Measurements from ENCODE around the gene FAM24B.

The FAM24B gene

DNA sequence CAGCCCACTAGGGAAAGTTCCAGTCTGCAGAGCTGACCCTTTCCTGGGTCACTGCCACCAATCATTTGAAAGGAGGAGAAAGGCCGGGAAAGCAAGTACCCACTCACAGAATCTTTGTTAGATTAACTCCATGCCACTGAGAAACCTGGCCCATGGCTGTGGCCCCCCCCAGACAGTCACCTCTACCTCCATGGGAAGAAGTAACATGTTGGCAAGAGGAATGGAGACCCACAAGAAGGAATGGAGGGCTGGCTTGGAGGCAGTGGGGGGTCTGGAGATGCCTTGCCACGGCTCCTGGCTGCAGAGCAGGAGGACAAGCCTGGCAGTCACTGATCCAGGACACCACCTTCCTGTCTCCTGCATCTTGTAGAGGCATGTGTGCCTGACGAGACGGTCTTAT lies 66.6 kb downstream of the FAM24B start:
- TF ChIP-seq PPARA (CRISPR knock-in tag; IDR thresholded peaks at IDR 0.05; ENCODE audit: borderline replicate concordance) (no peak), RARB (CRISPR knock-in tag; IDR thresholded peaks at IDR 0.05) (no peak), CSDC2 (CRISPR knock-in tag; IDR thresholded peaks at IDR 0.05) (no peak)
- TF ChIP-seq, protein P1, sequence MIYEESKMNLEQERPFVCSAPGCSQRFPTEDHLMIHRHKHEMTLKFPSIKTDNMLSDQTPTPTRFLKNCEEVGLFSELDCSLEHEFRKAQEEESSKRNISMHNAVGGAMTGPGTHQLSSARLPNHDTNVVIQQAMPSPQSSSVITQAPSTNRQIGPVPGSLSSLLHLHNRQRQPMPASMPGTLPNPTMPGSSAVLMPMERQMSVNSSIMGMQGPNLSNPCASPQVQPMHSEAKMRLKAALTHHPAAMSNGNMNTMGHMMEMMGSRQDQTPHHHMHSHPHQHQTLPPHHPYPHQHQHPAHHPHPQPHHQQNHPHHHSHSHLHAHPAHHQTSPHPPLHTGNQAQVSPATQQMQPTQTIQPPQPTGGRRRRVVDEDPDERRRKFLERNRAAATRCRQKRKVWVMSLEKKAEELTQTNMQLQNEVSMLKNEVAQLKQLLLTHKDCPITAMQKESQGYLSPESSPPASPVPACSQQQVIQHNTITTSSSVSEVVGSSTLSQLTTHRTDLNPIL (CRISPR knock-in tag; IDR thresholded peaks at IDR 0.05; ENCODE audit: low read depth), result no peak
- ATAC-seq, result no peak

DNA sequence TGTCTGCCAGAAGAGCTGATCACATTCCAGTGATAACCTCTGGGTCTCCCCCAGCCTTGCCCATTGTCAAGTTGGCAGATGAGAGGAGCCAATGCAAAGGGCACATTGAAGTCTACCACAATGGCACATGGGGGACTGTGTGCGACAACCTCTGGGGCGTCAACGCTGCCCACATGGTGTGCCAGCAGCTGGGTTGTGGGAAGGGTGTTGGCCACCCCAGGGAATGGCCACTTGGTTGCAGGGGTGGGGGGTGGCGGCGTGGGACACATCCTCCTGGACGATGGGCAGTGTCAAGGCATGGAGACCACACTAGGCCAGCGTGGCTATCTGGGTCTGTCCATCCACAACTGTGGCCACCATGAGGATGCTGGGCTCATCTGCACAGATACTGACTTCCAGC lies 77.1 kb downstream of the FAM24B start:
- TF ChIP-seq ARNTL (CRISPR knock-in tag; IDR thresholded peaks at IDR 0.05; ENCODE audit: borderline replicate concordance, low read depth) (no peak), ESRRG (CRISPR knock-in tag; IDR thresholded peaks at IDR 0.05) (no peak), PPARA (CRISPR knock-in tag; IDR thresholded peaks at IDR 0.05; ENCODE audit: borderline replicate concordance) (no peak), TCF4 (CRISPR knock-in tag; IDR thresholded peaks at IDR 0.05; ENCODE audit: borderline replicate concordance) (no peak), OSR1 (CRISPR knock-in tag; IDR thresholded peaks at IDR 0.05) (no peak), ZNF70 (CRISPR knock-in tag; IDR thresholded peaks at IDR 0.05) (no peak)
- TF ChIP-seq, protein P1 (CRISPR knock-in tag; IDR thresholded peaks at IDR 0.05; ENCODE audit: low read depth), result no peak
- TF ChIP-seq, protein P2, sequence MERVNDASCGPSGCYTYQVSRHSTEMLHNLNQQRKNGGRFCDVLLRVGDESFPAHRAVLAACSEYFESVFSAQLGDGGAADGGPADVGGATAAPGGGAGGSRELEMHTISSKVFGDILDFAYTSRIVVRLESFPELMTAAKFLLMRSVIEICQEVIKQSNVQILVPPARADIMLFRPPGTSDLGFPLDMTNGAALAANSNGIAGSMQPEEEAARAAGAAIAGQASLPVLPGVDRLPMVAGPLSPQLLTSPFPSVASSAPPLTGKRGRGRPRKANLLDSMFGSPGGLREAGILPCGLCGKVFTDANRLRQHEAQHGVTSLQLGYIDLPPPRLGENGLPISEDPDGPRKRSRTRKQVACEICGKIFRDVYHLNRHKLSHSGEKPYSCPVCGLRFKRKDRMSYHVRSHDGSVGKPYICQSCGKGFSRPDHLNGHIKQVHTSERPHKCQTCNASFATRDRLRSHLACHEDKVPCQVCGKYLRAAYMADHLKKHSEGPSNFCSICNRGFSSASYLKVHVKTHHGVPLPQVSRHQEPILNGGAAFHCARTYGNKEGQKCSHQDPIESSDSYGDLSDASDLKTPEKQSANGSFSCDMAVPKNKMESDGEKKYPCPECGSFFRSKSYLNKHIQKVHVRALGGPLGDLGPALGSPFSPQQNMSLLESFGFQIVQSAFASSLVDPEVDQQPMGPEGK (CRISPR knock-in tag; IDR thresholded peaks at IDR 0.05; ENCODE audit: borderline replicate concordance), result no peak
- TF ChIP-seq, protein P3, sequence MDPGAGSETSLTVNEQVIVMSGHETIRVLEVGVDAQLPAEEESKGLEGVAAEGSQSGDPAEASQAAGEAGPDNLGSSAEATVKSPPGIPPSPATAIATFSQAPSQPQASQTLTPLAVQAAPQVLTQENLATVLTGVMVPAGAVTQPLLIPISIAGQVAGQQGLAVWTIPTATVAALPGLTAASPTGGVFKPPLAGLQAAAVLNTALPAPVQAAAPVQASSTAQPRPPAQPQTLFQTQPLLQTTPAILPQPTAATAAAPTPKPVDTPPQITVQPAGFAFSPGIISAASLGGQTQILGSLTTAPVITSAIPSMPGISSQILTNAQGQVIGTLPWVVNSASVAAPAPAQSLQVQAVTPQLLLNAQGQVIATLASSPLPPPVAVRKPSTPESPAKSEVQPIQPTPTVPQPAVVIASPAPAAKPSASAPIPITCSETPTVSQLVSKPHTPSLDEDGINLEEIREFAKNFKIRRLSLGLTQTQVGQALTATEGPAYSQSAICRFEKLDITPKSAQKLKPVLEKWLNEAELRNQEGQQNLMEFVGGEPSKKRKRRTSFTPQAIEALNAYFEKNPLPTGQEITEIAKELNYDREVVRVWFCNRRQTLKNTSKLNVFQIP (CRISPR knock-in tag; IDR thresholded peaks at IDR 0.05; ENCODE audit: borderline replicate concordance, low read depth), result no peak
- ATAC-seq, result no peak

Measured in SK-N-SH treated with all-trans-retinoic acid at 6 μM for 48 hours (cell line).